ENCODE measurements around the gene OR3A2. TPM values are rescaled to one million over a fixed set of nuclear protein-coding genes. Genes with fewer than 3 reads are reported as not detected.

The OR3A2 gene
- total RNA-seq, 1 experiment from 2014 or later, result not detected

DNA sequence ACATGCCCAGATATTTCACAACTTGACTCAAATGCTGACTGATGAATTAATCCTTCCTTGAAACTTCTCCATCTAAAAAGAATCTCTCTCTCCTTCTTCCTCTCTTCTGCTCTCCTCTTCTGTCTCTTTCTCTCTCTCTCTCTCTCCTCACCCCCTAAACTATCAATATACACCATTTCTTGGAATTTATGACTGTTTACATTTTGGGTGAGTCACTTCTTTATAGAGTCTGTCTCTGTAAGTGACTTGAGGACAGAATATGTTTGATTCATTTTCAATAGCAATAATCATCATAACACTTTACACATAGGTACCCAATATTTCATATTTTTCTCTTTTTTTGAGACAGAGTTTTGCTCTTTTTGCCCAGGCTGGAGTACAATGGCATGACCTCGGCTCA lies 103.2 kb downstream of the OR3A2 start:
- DNase-seq, result peak in 1 of 2 experiments; percentile 19
- Mint-ChIP-seq H3K27me3 (ENCODE audit: insufficient read depth, unreplicated experiment) (peaks cover 2% of the 10 kb centered on the region), H3K27ac (ENCODE audit: unreplicated experiment) (peak overlapping the region; percentile 4), H3K4me1 (ENCODE audit: low read depth, unreplicated experiment) (peaks cover 7% of the 10 kb centered on the region), H3K9me3 (ENCODE audit: unreplicated experiment) (no peaks in the 10 kb centered on the region), H3K36me3 (ENCODE audit: insufficient read depth, unreplicated experiment) (no peaks in the 10 kb centered on the region), H3K4me3 (ENCODE audit: unreplicated experiment) (peak overlapping the region; percentile 2)
- no TSS peak for BruUV-seq (replicated peaks)
- H3K4me3 ChIP-seq (ENCODE audit: low read depth, low read length), result no peak overlapping the region
- H3K9me3 ChIP-seq, result 0 out of 2 replicates have a peak, but pooled peaks cover 5% of the 10 kb centered on the region
- intact Hi-C loops (cut with micrococcal nuclease; ENCODE audit: unreplicated experiment), result no loop called here
- peaks cover 17% of the 10 kb centered on the region for H3K4me1 ChIP-seq
- no peaks in the 10 kb centered on the region for H3K36me3 ChIP-seq (ENCODE audit: control insufficient read depth, insufficient read depth, low read length)
- TF ChIP-seq, protein P1, sequence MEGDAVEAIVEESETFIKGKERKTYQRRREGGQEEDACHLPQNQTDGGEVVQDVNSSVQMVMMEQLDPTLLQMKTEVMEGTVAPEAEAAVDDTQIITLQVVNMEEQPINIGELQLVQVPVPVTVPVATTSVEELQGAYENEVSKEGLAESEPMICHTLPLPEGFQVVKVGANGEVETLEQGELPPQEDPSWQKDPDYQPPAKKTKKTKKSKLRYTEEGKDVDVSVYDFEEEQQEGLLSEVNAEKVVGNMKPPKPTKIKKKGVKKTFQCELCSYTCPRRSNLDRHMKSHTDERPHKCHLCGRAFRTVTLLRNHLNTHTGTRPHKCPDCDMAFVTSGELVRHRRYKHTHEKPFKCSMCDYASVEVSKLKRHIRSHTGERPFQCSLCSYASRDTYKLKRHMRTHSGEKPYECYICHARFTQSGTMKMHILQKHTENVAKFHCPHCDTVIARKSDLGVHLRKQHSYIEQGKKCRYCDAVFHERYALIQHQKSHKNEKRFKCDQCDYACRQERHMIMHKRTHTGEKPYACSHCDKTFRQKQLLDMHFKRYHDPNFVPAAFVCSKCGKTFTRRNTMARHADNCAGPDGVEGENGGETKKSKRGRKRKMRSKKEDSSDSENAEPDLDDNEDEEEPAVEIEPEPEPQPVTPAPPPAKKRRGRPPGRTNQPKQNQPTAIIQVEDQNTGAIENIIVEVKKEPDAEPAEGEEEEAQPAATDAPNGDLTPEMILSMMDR (IDR thresholded peaks at IDR 0.05; ENCODE audit: insufficient read depth in 1 of 2, low read depth in 1 of 2, low read length in 1 of 2, severe bottlenecking in 1 of 2, unreplicated experiment in 1 of 2), result no peak
- ChIA-PET POLR2A (no interaction called here), CTCF (no interaction called here)
- H3K27me3 ChIP-seq (replicated peaks; ENCODE audit: control insufficient read depth, insufficient read depth, low read length), result no peaks in the 10 kb centered on the region

DNA sequence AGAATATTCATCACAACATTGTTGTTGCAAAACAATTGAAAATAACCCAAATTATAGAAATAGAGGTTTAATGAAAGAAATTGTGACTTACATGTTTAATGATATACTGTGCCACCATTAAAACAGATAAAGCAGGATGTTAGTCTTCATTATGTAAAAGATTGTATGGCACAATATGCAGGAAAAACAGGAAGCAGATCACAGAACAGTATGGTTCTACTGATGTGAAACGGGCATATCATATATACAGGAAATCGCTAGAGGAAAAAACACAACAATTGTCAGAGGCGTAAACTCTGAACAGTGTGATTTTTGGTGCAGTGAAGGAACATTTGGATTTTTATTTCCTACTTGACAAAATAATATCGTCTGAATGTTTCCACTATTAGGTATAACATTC lies 110.0 kb downstream of the OR3A2 start:
- no peak for DNase-seq
- no peaks in the 10 kb centered on the region for H3K36me3 Mint-ChIP-seq (ENCODE audit: insufficient read depth, unreplicated experiment)
- Histone ChIP-seq H3K4me1 (no peaks in the 10 kb centered on the region), H3K36me3 (ENCODE audit: control insufficient read depth, insufficient read depth, low read length) (no peaks in the 10 kb centered on the region), H3K27me3 (replicated peaks; ENCODE audit: control insufficient read depth, insufficient read depth, low read length) (no peaks in the 10 kb centered on the region), H3K9me3 (peaks cover 10% of the 10 kb centered on the region; the same call in 1 of the 2 replicates), H3K4me3 (ENCODE audit: low read depth, low read length) (no peak overlapping the region)
- H3K9me3 Mint-ChIP-seq (ENCODE audit: unreplicated experiment), result peaks cover 12% of the 10 kb centered on the region
- BruUV-seq (replicated peaks), result no TSS peak
- TF ChIP-seq, protein P1 (IDR thresholded peaks at IDR 0.05; ENCODE audit: insufficient read depth in 1 of 2, low read depth in 1 of 2, low read length in 1 of 2, severe bottlenecking in 1 of 2, unreplicated experiment in 1 of 2), result no peak
- peaks cover 5% of the 10 kb centered on the region for H3K27me3 Mint-ChIP-seq (ENCODE audit: insufficient read depth, unreplicated experiment)
- ChIA-PET CTCF (no interaction called here), POLR2A (no interaction called here)
- no peak overlapping the region for H3K4me3 Mint-ChIP-seq (ENCODE audit: unreplicated experiment)
- H3K27ac Mint-ChIP-seq (ENCODE audit: unreplicated experiment), result no peak overlapping the region
- H3K4me1 Mint-ChIP-seq (ENCODE audit: low read depth, unreplicated experiment), result no peaks in the 10 kb centered on the region
- intact Hi-C loops (cut with micrococcal nuclease; ENCODE audit: unreplicated experiment), result no loop called here

DNA sequence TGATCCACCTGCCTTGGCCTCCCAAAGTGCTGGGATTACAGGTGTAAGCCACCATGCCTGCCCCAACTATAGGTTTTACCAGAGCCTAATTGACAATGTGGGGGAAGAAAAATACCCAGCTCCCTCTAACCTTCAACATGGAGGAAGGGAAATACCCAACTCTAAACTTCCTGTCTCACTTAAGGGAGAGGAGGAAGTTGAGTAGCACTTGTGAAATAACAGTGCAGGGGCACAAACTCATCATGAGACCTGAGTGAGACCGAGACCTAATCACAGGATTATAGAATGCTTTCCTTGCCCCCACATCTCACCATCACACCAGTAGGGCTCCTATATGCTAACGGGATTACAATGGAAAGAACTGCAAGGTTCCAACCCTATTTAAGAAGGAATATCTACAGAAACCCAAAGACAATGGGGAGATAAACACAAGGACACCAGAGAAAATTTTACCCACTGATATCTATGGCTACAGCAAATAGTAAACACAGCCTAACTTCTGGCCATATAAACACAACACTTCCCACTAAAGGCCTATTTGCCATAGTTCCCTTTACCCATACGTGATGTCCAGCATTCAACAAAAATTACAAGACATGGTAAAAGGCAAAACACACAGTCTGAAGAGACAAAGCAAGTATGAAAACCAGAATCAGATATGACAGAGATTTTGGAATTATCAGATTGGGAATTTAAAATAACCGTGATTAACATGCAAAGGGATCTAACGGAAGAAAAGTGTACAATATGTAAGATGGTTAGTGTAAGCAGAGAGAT lies 114.8 kb downstream of the OR3A2 start:
- POLR2A ChIA-PET, result no interaction called here
- no peaks in the 10 kb centered on the region for H3K4me1 Mint-ChIP-seq (ENCODE audit: low read depth, unreplicated experiment)
- Histone ChIP-seq H3K4me3 (ENCODE audit: low read depth, low read length) (no peak overlapping the region), H3K27me3 (replicated peaks; ENCODE audit: control insufficient read depth, insufficient read depth, low read length) (no peaks in the 10 kb centered on the region), H3K36me3 (ENCODE audit: control insufficient read depth, insufficient read depth, low read length) (no peaks in the 10 kb centered on the region), H3K4me1 (no peaks in the 10 kb centered on the region), H3K9me3 (peaks cover 8% of the 10 kb centered on the region; the same call in 1 of the 2 replicates)
- no peaks in the 10 kb centered on the region for H3K36me3 Mint-ChIP-seq (ENCODE audit: insufficient read depth, unreplicated experiment)
- H3K9me3 Mint-ChIP-seq (ENCODE audit: unreplicated experiment), result peaks cover 26% of the 10 kb centered on the region
- CTCF ChIA-PET, result no interaction called here
- H3K27me3 Mint-ChIP-seq (ENCODE audit: insufficient read depth, unreplicated experiment), result peaks cover 3% of the 10 kb centered on the region
- H3K27ac Mint-ChIP-seq (ENCODE audit: unreplicated experiment), result no peak overlapping the region
- intact Hi-C loops (cut with micrococcal nuclease; ENCODE audit: unreplicated experiment), result no loop called here
- H3K4me3 Mint-ChIP-seq (ENCODE audit: unreplicated experiment), result no peak overlapping the region
- BruUV-seq (replicated peaks), result no TSS peak
- no peak for DNase-seq
- TF ChIP-seq, protein P1 (IDR thresholded peaks at IDR 0.05; ENCODE audit: insufficient read depth in 1 of 2, low read depth in 1 of 2, low read length in 1 of 2, severe bottlenecking in 1 of 2, unreplicated experiment in 1 of 2), result no peak
